Right ventricle myocardium superior (tissue), 1 donor: ENCODE results near the gene UBL4A. TPM values are rescaled to one million over a fixed set of nuclear protein-coding genes. Genes with fewer than 3 reads are reported as not detected.

Experiments used
- ATAC-seq: fragments of 200-7000 bp; cut with Tn5 transposase; one replicate; pipeline ENCODE4 v1.9.1; 2020; ENCODE audit warnings: mild to moderate bottlenecking; ENCODE audit not compliant: poor library complexity
- DNase-seq: peaks from one replicate; pipeline ENCODE4 v3.0.0-alpha.2; 2020
- intact Hi-C: fragments of 100-400 bp; cut with DNase I; formaldehyde crosslinking; loops from one replicate; pipeline ENCODE4 v1.11.2; 2022
- total RNA-seq: library from RNA; stranded (reverse); fragmentation: NEBNext Ultra II Directional; extraction: Animal tissue kit (Norgen Biotek cat#: 25700); gene quantifications from one replicate; pipeline ENCODE4 v1.2.1, GENCODE V29; 2021
- donor health status: DM: no; HTN: yes; CAD: no; lungs with severe emphysema.

Gene UBL4A
- total RNA-seq, 1 donor from 2014 or later: 54.7 TPM

- ATAC-seq (no peak), DNase-seq (no peak)
- intact Hi-C loops: no loop called here
Measured at GRCh38 chrX:154487518-154488290, 1.3 kb upstream of the UBL4A start.

GRCh38 chrX:154486052-154486395 lies 391 bp downstream of the UBL4A start:
- ATAC-seq (peak; percentile 0), DNase-seq (peak; percentile 62)
- intact Hi-C loops: no loop called here

- peak; percentile 7 for ATAC-seq
- no peak for DNase-seq
- intact Hi-C loops: no loop called here
Measured at GRCh38 chrX:154485150-154486051, 1.0 kb downstream of the UBL4A start.

GRCh38 chrX:154484255-154485149 lies 1.9 kb downstream of the UBL4A start:
- intact Hi-C loops: no loop called here
- ATAC-seq (no peak), DNase-seq (no peak)

- intact Hi-C loops: no loop called here
- no peak for ATAC-seq
Measured at GRCh38 chrX:154483325-154483724, 3.1 kb downstream of the UBL4A start.

GRCh38 chrX:154482786-154483185 lies 3.6 kb downstream of the UBL4A start:
- ATAC-seq: no peak
- intact Hi-C loops: no loop called here
- DNase-seq: no peak

More at GRCh38 chrX:154483325-154483724, 3.1 kb downstream of the UBL4A start:
- DNase-seq: no peak

GRCh38 chrX:154481911-154482601 lies 4.4 kb downstream of the UBL4A start:
- ATAC-seq (no peak), DNase-seq (no peak)
- intact Hi-C loops: no loop called here

- no peak for DNase-seq
- ATAC-seq: no peak
- intact Hi-C loops: no loop called here
Measured at GRCh38 chrX:154481195-154481594, 5.2 kb downstream of the UBL4A start.

GRCh38 chrX:154478728-154479622 lies 7.4 kb downstream of the UBL4A start, which contains the start of gene LAGE3:
LAGE3 (minus strand) TSS chrX:154479281; CDS start chrX:154478915, 366 bp downstream.
- intact Hi-C loops: no loop called here
- ATAC-seq: peak; percentile 97

GRCh38 chrX:154477891-154478477 lies 8.4 kb downstream of the UBL4A start:
- no peak for DNase-seq
- ATAC-seq: no peak
- intact Hi-C loops: no loop called here

More at GRCh38 chrX:154478728-154479622, 7.4 kb downstream of the UBL4A start, which contains the start of gene LAGE3:
- DNase-seq: peak; percentile 95

GRCh38 chrX:154476821-154477220 lies 9.6 kb downstream of the UBL4A start:
- no peak for ATAC-seq
- no peak for DNase-seq
- intact Hi-C loops: no loop called here

GRCh38 chrX:154473683-154474082 lies 12.7 kb downstream of the UBL4A start:
- intact Hi-C loops: no loop called here
- no peak for ATAC-seq
- DNase-seq: no peak

- no peak for DNase-seq
- intact Hi-C loops: no loop called here
- ATAC-seq: no peak
Measured at GRCh38 chrX:154472685-154473632, 13.5 kb downstream of the UBL4A start.

GRCh38 chrX:154471839-154472684 lies 14.4 kb downstream of the UBL4A start:
- intact Hi-C loops: no loop called here
- ATAC-seq: no peak
- DNase-seq: no peak
